GM21526 (cell line): ENCODE measurements around the gene TTC6.
"Not testable (repeated sequence)": the region's sequence is repeated elsewhere in the genome, so short reads cannot be mapped to it uniquely, and the experiment has no call there.

ENCODE experiments used
- ATAC-seq: cut with Tn5 transposase; IDR thresholded peaks from one replicate; pipeline ENCODE4 v1.9.1; 2021; ENCODE audit warnings: moderate library complexity; ENCODE audit not compliant: unreplicated experiment, low FRiP score

TTC6 gene

GRCh38 chr14:37594971-37595808 is at the start of gene TTC6, which contains the start of gene FOXA1:
Gene TTC6, plus strand, starts transcription at chr14:37595629. Its CDS starts 26,436 bp downstream, at chr14:37622065.
Gene FOXA1, minus strand, starts transcription at chr14:37595249. Its CDS starts 277 bp downstream, at chr14:37594972.
- no peak for ATAC-seq

- ATAC-seq: no peak
Observed at GRCh38 chr14:37546621-37547447, 48.6 kb upstream of the TTC6 start.

- ATAC-seq: no peak
Observed at GRCh38 chr14:37550511-37550910, 44.9 kb upstream of the TTC6 start.

- ATAC-seq: no peak
Observed at GRCh38 chr14:37551119-37551518, 44.3 kb upstream of the TTC6 start.

- no peak for ATAC-seq
Observed at GRCh38 chr14:37553935-37554550, 41.4 kb upstream of the TTC6 start.

GRCh38 chr14:37555596-37555995 is 39.8 kb upstream of the TTC6 start:
- not testable (repeated sequence) for ATAC-seq

- ATAC-seq: no peak
Observed at GRCh38 chr14:37558740-37559139, 36.7 kb upstream of the TTC6 start.

GRCh38 chr14:37559386-37559785 is 36.0 kb upstream of the TTC6 start:
- no peak for ATAC-seq

GRCh38 chr14:37563189-37563588 is 32.2 kb upstream of the TTC6 start:
- ATAC-seq: no peak

- ATAC-seq: no peak
Observed at GRCh38 chr14:37565550-37565949, 29.9 kb upstream of the TTC6 start.

GRCh38 chr14:37566811-37567371 is 28.5 kb upstream of the TTC6 start:
- ATAC-seq: no peak

GRCh38 chr14:37569729-37570128 is 25.7 kb upstream of the TTC6 start:
- ATAC-seq: no peak

GRCh38 chr14:37571391-37571790 is 24.0 kb upstream of the TTC6 start:
- ATAC-seq: no peak

GRCh38 chr14:37573356-37573755 is 22.1 kb upstream of the TTC6 start:
- no peak for ATAC-seq

GRCh38 chr14:37579274-37579673 is 16.2 kb upstream of the TTC6 start:
- ATAC-seq: no peak

- no peak for ATAC-seq
Observed at GRCh38 chr14:37580146-37580545, 15.3 kb upstream of the TTC6 start.

- no peak for ATAC-seq
Observed at GRCh38 chr14:37583358-37584210, 11.8 kb upstream of the TTC6 start.

GRCh38 chr14:37584211-37585100 is 11.0 kb upstream of the TTC6 start:
- ATAC-seq: no peak

- ATAC-seq: no peak
Observed at GRCh38 chr14:37585101-37585511, 10.3 kb upstream of the TTC6 start.
